MG63 (cell line): Measurements from ENCODE around the gene VPS13A. TPM values are rescaled to one million over a fixed set of nuclear protein-coding genes. Genes with fewer than 3 reads are reported as not detected.
"Not testable (repeated sequence)": the region's sequence is repeated elsewhere in the genome, so short reads cannot be mapped to it uniquely, and the experiment has no call there.

Experiments used
- DNase-seq: peaks from one replicate; pipeline ENCODE4 v3.0.0-alpha.2; 2020
- H3K27me3 ChIP-seq: fragments of 250-450 bp; sonication (Bioruptor Pico); 2 replicates; pipeline ENCODE4 v1.5.1; 2020; ENCODE audit warnings: mild to moderate bottlenecking, moderate library complexity
- H3K36me3 ChIP-seq: fragments of 250-450 bp; sonication (Bioruptor Pico); 2 replicates; pipeline ENCODE4 v1.5.1; 2020; ENCODE audit warnings: mild to moderate bottlenecking, moderate library complexity
- H3K4me3 ChIP-seq: fragments of 250-450 bp; sonication (Bioruptor Pico); 2 replicates; pipeline ENCODE4 v1.5.1; 2020; ENCODE audit warnings: mild to moderate bottlenecking, moderate library complexity
- H3K9me3 ChIP-seq: fragments of 250-450 bp; sonication (Bioruptor Pico); 2 replicates; pipeline ENCODE4 v1.5.1; 2020; ENCODE audit warnings: mild to moderate bottlenecking, moderate library complexity
- total RNA-seq: library from RNA; depleted of rRNA; stranded (reverse); fragments of >200 nt; shearing (Covaris generic); gene quantifications from 2 replicates; pipeline ENCODE4 v1.2.3, GENCODE V29; 2014; ENCODE audit warnings: low replicate concordance

The VPS13A gene
- total RNA-seq, 1 experiment from 2014 or later = 5.0 TPM

- Histone ChIP-seq H3K36me3 (no peaks in the 10 kb centered on the region), H3K27me3 (no peaks in the 10 kb centered on the region), H3K9me3 (no peaks in the 10 kb centered on the region), H3K4me3 (no peak overlapping the region)
- no peak for DNase-seq
These were observed 198.7 kb downstream of the VPS13A start for GRCh38 chr9:77375956-77376532.

GRCh38 chr9:77384406-77384805 is 207.1 kb downstream of the VPS13A start:
- DNase-seq = no peak

GRCh38 chr9:77386187-77386586 is 208.9 kb downstream of the VPS13A start:
- DNase-seq = no peak
- no peak overlapping the region for H3K4me3 ChIP-seq
- H3K27me3 ChIP-seq = no peaks in the 10 kb centered on the region
- H3K36me3 ChIP-seq = no peaks in the 10 kb centered on the region
- no peaks in the 10 kb centered on the region for H3K9me3 ChIP-seq

More at GRCh38 chr9:77384406-77384805, 207.1 kb downstream of the VPS13A start:
- Histone ChIP-seq H3K4me3 (no peak overlapping the region), H3K36me3 (no peaks in the 10 kb centered on the region), H3K27me3 (no peaks in the 10 kb centered on the region), H3K9me3 (no peaks in the 10 kb centered on the region)

- no peak overlapping the region for H3K4me3 ChIP-seq
- no peaks in the 10 kb centered on the region for H3K9me3 ChIP-seq
- DNase-seq = no peak
- H3K36me3 ChIP-seq = no peaks in the 10 kb centered on the region
- H3K27me3 ChIP-seq = no peaks in the 10 kb centered on the region
These were observed 214.5 kb downstream of the VPS13A start for GRCh38 chr9:77391834-77392233.

- Histone ChIP-seq H3K9me3 (no peaks in the 10 kb centered on the region), H3K27me3 (no peaks in the 10 kb centered on the region), H3K36me3 (no peaks in the 10 kb centered on the region), H3K4me3 (no peak overlapping the region)
- DNase-seq = no peak
These were observed 215.0 kb downstream of the VPS13A start for GRCh38 chr9:77392328-77392727.

- not testable (repeated sequence) for H3K9me3 ChIP-seq, H3K27me3 ChIP-seq, H3K36me3 ChIP-seq, DNase-seq, H3K4me3 ChIP-seq
These were observed 221.2 kb downstream of the VPS13A start for GRCh38 chr9:77398581-77398980.

GRCh38 chr9:77399964-77400363 is 222.6 kb downstream of the VPS13A start:
- no peak overlapping the region for H3K4me3 ChIP-seq
- H3K27me3 ChIP-seq = no peaks in the 10 kb centered on the region
- no peak for DNase-seq
- H3K36me3 ChIP-seq = no peaks in the 10 kb centered on the region
- H3K9me3 ChIP-seq = no peaks in the 10 kb centered on the region

- no peaks in the 10 kb centered on the region for H3K27me3 ChIP-seq
- H3K4me3 ChIP-seq = no peak overlapping the region
- no peaks in the 10 kb centered on the region for H3K9me3 ChIP-seq
- no peak for DNase-seq
- no peaks in the 10 kb centered on the region for H3K36me3 ChIP-seq
These were observed 225.0 kb downstream of the VPS13A start for GRCh38 chr9:77402286-77402685.

- no peaks in the 10 kb centered on the region for H3K9me3 ChIP-seq
- no peak for DNase-seq
- no peaks in the 10 kb centered on the region for H3K36me3 ChIP-seq
- no peak overlapping the region for H3K4me3 ChIP-seq
- no peaks in the 10 kb centered on the region for H3K27me3 ChIP-seq
These were observed 225.9 kb downstream of the VPS13A start for GRCh38 chr9:77403239-77403638.

- not testable (repeated sequence) for DNase-seq, H3K27me3 ChIP-seq, H3K9me3 ChIP-seq, H3K36me3 ChIP-seq, H3K4me3 ChIP-seq
These were observed 231.2 kb downstream of the VPS13A start for GRCh38 chr9:77408521-77408920.

- no peaks in the 10 kb centered on the region for H3K9me3 ChIP-seq
- H3K36me3 ChIP-seq = no peaks in the 10 kb centered on the region
- no peak overlapping the region for H3K4me3 ChIP-seq
- peak; percentile 71 for DNase-seq
- H3K27me3 ChIP-seq = no peaks in the 10 kb centered on the region
These were observed 240.2 kb downstream of the VPS13A start for GRCh38 chr9:77417566-77417965.

GRCh38 chr9:77418226-77418625 is 240.9 kb downstream of the VPS13A start:
- Histone ChIP-seq H3K9me3 (no peaks in the 10 kb centered on the region), H3K36me3 (no peaks in the 10 kb centered on the region), H3K27me3 (no peaks in the 10 kb centered on the region), H3K4me3 (no peak overlapping the region)
- DNase-seq = no peak

GRCh38 chr9:77420641-77421040 is 243.3 kb downstream of the VPS13A start:
- no peak overlapping the region for H3K4me3 ChIP-seq
- no peak for DNase-seq

GRCh38 chr9:77421506-77422265 is 244.4 kb downstream of the VPS13A start:
- no peaks in the 10 kb centered on the region for H3K36me3 ChIP-seq
- no peaks in the 10 kb centered on the region for H3K27me3 ChIP-seq
- no peaks in the 10 kb centered on the region for H3K9me3 ChIP-seq
- no peak for DNase-seq
- H3K4me3 ChIP-seq = no peak overlapping the region

More at GRCh38 chr9:77420641-77421040, 243.3 kb downstream of the VPS13A start:
- Histone ChIP-seq H3K9me3 (no peaks in the 10 kb centered on the region), H3K36me3 (no peaks in the 10 kb centered on the region), H3K27me3 (no peaks in the 10 kb centered on the region)

- Histone ChIP-seq H3K36me3 (no peaks in the 10 kb centered on the region), H3K4me3 (no peak overlapping the region), H3K9me3 (no peaks in the 10 kb centered on the region), H3K27me3 (no peaks in the 10 kb centered on the region)
- DNase-seq = no peak
These were observed 245.6 kb downstream of the VPS13A start for GRCh38 chr9:77422969-77423368.

- no peak for DNase-seq
- Histone ChIP-seq H3K27me3 (no peaks in the 10 kb centered on the region), H3K4me3 (no peak overlapping the region), H3K36me3 (no peaks in the 10 kb centered on the region), H3K9me3 (no peaks in the 10 kb centered on the region)
These were observed 246.5 kb downstream of the VPS13A start for GRCh38 chr9:77423841-77424240.

GRCh38 chr9:77424993-77425392 is 247.7 kb downstream of the VPS13A start:
- no peaks in the 10 kb centered on the region for H3K9me3 ChIP-seq
- H3K36me3 ChIP-seq = no peaks in the 10 kb centered on the region
- H3K27me3 ChIP-seq = no peaks in the 10 kb centered on the region
- H3K4me3 ChIP-seq = no peak overlapping the region
- DNase-seq = no peak

- Histone ChIP-seq H3K9me3 (no peaks in the 10 kb centered on the region), H3K4me3 (no peak overlapping the region), H3K36me3 (no peaks in the 10 kb centered on the region), H3K27me3 (no peaks in the 10 kb centered on the region)
- DNase-seq = no peak
These were observed 249.4 kb downstream of the VPS13A start for GRCh38 chr9:77426712-77427111.
